Heart left ventricle (tissue), 16 donors: ENCODE results near the gene OR5J2. TPM values are rescaled to one million over a fixed set of nuclear protein-coding genes. Genes with fewer than 3 reads are reported as not detected.

Experiments used
- ATAC-seq, 4 donors: fragments of 200-7000 bp; cut with Tn5 transposase; one replicate each; pipeline ENCODE4 v1.9.1; 2020 to 2022; ENCODE audit warnings: moderate library complexity in 4 of 4, mild to moderate bottlenecking in 3 of 4, moderate number of reproducible peaks in 1 of 4
- DNase-seq, 5 donors: peaks; one replicate each; pipeline ENCODE4 v3.0.0-alpha.2; 2020
- H3K27ac ChIP-seq, 12 donors: fragments of 200-600 bp; sonication (generic) in 4 of 12; one replicate each; pipeline versions ENCODE4 v1.5.0 to v1.8.0; 2016 to 2022; ENCODE audit warnings: mild to moderate bottlenecking in 2 of 12
- H3K27me3 ChIP-seq, 9 donors: fragments of 200-600 bp; sonication (generic) in 2 of 9; one replicate each; pipeline versions ENCODE4 v1.5.1 to v1.8.0; 2016 to 2022; ENCODE audit warnings: mild to moderate bottlenecking in 3 of 9
- H3K36me3 ChIP-seq, 9 donors: fragments of 200-600 bp; sonication (generic) in 2 of 9; one replicate each; pipeline versions ENCODE4 v1.5.0 to v1.8.0; 2018 to 2022; ENCODE audit warnings: mild to moderate bottlenecking in 2 of 9
- H3K4me1 ChIP-seq, 12 donors: fragments of 200-600 bp; sonication (generic) in 4 of 12; one replicate each; pipeline versions ENCODE4 v1.5.0 to v1.8.0; 2016 to 2022; ENCODE audit warnings: mild to moderate bottlenecking in 3 of 12
- H3K4me3 ChIP-seq, 12 donors: fragments of 200-600 bp; sonication (generic) in 4 of 12; one replicate each; pipeline versions ENCODE4 v1.5.0 to v1.8.0; 2017 to 2022; ENCODE audit warnings: mild to moderate bottlenecking in 9 of 12, moderate library complexity in 4 of 12
- H3K9me3 ChIP-seq, 12 donors: fragments of 200-600 bp; sonication (generic) in 4 of 12; one replicate each; pipeline versions ENCODE4 v1.5.0 to v1.8.0; 2016 to 2022; ENCODE audit warnings: mild to moderate bottlenecking in 1 of 12
- POLR2A ChIP-seq, 2 donors: fragments of 450-650 bp; IDR thresholded peaks; one replicate each; pipeline ENCODE4 v1.6.1; 2017; ENCODE audit warnings: antibody characterized with exemption in 2 of 2, mild to moderate bottlenecking in 2 of 2, moderate library complexity in 2 of 2
- WGBS, 4 donors: extraction: QIAGEN DNeasy Blood & Tissue Kit in 2 of 4; methylation state at CpG; one replicate each; pipeline versions ENCODE4 v1.1.5 to v1.1.7; 2013 to 2018; 5-methylcytosine and 5-hydroxymethylcytosine counted together
- intact Hi-C, 10 donors: fragments of 100-400 bp; cut with DNase I; formaldehyde crosslinking; loops; one replicate each; pipeline versions ENCODE4 v1.11.1 to v1.14.2; 2022
- polyA plus RNA-seq, 2 donors: library from polyadenylated mRNA; stranded (reverse); fragments of 200-250 nt; gene quantifications; one replicate each; pipeline ENCODE4 v1.2.3, GENCODE V29; 2013
- total RNA-seq, 9 donors: library from RNA; depleted of rRNA in 2 of 9; stranded (reverse); fragments of >200 nt in 2 of 9; fragmentation: NEBNext Ultra II Directional in 3 of 9; extraction: Animal tissue kit (Norgen Biotek cat#: 25700) in 3 of 9; gene quantifications; one replicate each; pipeline versions ENCODE4 v1.1.0 to v1.2.4, GENCODE V29; 2016 to 2023
- TF ChIP-seq, protein P1 (sequence below), 12 donors: fragments of 200-600 bp; sonication (generic) in 4 of 12; IDR thresholded peaks; one replicate each; pipeline versions ENCODE4 v1.5.0 to v1.8.0; 2018 to 2022; ENCODE audit warnings: antibody characterized with exemption in 12 of 12, mild to moderate bottlenecking in 5 of 12
- donor health status: ischemic (EF 13 %, LVEDD 7.1; RV severe dilation, severe dysfunction).
- donor health status: healthy with polysubstance abuse.
- donor health status: DM: no; HTN: yes; CAD: no.
- donor health status: DM: no; HTN: no; CAD: no.
- donor health status: ischemic (EF 25% LVEDD 6.9; RV normal size, moderate dysfunction).
- donor health status: ischemic (EF 25% LVEDD 5.7; RV mildly dilated, moderate dysfunction).
- donor health status: healthy.
- donor health status: DM: yes; HTN: yes; CAD: no.
- donor health status: ischemic (EF 35%, LVEDD 5.7; RV mildly dilated, moderate dysfunction).
- donor health status: nonischemic (EF 11% LVEDD 7.7; RV severe dilation, severe dysfunction).
- donor health status: DM: yes; HTN: yes; CAD: no.
- donor health status: PGD.
- donor health status: ischemic (EF 29% LVEDD 5.4; RV normal size, mild dysfunction).
- donor health status: nonischemic (EF 23%, LVEDD 6.1; RV moderate dilation, normal function).

OR5J2 gene
- total and polyA plus RNA-seq, 11 donors = not detected

DNA sequence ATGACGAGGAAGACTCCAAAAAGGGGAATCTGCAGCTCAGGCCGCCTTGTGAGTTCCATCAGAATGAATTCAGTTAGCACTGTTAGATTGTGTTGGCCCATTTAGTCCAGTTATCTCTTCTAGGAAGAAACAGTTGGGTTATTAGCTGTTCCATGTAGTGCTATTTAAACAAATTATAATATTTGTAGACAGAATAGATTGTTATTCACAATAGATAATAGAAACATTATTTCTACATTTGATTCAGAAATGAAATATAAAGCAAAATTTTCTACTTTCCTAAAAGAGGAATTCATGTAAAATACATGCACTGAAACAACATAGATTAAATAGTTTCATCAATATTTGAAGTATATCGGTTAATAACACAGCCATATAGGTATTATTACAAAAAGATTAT lies 16.2 kb upstream of the OR5J2 start, which contains the start of gene OR8K5:
Gene OR8K5 (minus strand): TSS at position 101 of the 400 bp plus-strand sequence. CDS start 0 bp downstream, at position 101.
- ATAC-seq (no peak), DNase-seq (no peak)
- Histone ChIP-seq H3K4me1 (no peaks in the 10 kb centered on the region), H3K36me3 (no peaks in the 10 kb centered on the region), H3K27ac (no peak within 1 kb of the TSS), H3K27me3 (no peaks in the 10 kb centered on the region), H3K9me3 (peaks cover 0 to 18% (median 4%) of the 10 kb centered on the region in 12 donors), H3K4me3 (no peak within 1 kb of the TSS)
- 66 to 80% (median 70%) methylated on average over 3 of the region's 3 CpGs for WGBS, 4 donors
- intact Hi-C loops = no loop called here
- TF ChIP-seq POLR2A (IDR thresholded peaks at IDR 0.05) = no peak
- TF ChIP-seq, protein P1, sequence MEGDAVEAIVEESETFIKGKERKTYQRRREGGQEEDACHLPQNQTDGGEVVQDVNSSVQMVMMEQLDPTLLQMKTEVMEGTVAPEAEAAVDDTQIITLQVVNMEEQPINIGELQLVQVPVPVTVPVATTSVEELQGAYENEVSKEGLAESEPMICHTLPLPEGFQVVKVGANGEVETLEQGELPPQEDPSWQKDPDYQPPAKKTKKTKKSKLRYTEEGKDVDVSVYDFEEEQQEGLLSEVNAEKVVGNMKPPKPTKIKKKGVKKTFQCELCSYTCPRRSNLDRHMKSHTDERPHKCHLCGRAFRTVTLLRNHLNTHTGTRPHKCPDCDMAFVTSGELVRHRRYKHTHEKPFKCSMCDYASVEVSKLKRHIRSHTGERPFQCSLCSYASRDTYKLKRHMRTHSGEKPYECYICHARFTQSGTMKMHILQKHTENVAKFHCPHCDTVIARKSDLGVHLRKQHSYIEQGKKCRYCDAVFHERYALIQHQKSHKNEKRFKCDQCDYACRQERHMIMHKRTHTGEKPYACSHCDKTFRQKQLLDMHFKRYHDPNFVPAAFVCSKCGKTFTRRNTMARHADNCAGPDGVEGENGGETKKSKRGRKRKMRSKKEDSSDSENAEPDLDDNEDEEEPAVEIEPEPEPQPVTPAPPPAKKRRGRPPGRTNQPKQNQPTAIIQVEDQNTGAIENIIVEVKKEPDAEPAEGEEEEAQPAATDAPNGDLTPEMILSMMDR (IDR thresholded peaks at IDR 0.05) = no peak

DNA sequence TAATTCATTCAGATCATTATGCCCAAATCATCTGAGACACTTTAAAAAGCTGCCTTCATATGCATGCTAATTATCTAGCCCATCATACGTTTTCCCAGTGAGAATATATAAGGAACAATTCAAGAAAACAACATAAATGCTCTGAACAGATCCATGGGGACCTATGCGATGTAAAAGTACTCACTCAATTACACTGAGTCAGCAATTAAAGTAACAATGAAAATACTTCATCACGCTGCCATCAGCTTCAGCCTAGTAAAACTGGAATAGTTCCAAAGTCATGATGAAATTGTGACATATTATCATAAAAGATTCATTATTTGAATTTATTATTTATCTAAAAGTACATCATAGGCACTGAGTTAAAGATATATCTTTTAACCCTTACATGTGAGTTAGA lies 12.6 kb upstream of the OR5J2 start:
- no peak for DNase-seq
- 35 to 65% (median 54%) methylated on average over 3 of the region's 3 CpGs for WGBS, 4 donors
- TF ChIP-seq POLR2A (IDR thresholded peaks at IDR 0.05) = no peak
- TF ChIP-seq, protein P1 (IDR thresholded peaks at IDR 0.05) = no peak
- ATAC-seq = no peak
- no peaks in the 10 kb centered on the region for H3K4me1 ChIP-seq
- no peaks in the 10 kb centered on the region for H3K36me3 ChIP-seq
- H3K27ac ChIP-seq = no peak overlapping the region
- intact Hi-C loops = no loop called here
- no peaks in the 10 kb centered on the region for H3K9me3 ChIP-seq
- H3K4me3 ChIP-seq = no peak overlapping the region
- no peaks in the 10 kb centered on the region for H3K27me3 ChIP-seq

DNA sequence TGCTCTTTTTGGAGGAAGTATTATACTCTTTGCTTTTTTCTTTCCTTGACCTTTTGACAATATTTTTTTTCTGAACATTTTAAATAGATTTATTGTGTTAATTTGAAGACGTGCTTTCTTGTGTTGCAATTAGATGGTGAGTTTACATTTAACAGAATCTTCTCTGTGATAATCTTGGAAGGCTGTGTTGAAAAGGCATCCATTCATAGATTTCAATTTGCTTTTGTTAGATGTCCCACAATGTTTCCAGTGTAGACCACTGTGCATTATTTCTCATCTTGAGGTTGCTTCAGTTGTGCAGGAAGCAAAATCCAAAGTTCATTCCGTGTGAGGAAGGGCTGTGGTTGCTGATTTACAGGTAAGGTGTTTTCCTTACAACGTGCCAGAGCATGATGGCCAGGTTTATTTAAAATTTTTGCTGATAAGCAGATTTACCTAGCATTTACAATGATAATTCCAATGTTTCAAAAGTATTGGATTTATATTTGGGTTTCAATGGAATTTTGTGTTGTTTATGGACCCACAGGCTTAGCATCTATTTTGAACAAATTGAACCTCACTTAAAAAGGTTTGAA lies 4.1 kb upstream of the OR5J2 start:
- DNase-seq (no peak), ATAC-seq (no peak)
- Histone ChIP-seq H3K36me3 (no peaks in the 10 kb centered on the region), H3K4me3 (no peak overlapping the region), H3K27me3 (no peaks in the 10 kb centered on the region), H3K4me1 (no peaks in the 10 kb centered on the region), H3K27ac (no peak overlapping the region), H3K9me3 (peaks cover 0 to 4% (median 0%) of the 10 kb centered on the region in 12 donors)
- TF ChIP-seq, protein P1 (IDR thresholded peaks at IDR 0.05) = no peak
- TF ChIP-seq POLR2A (IDR thresholded peaks at IDR 0.05) = no peak
- WGBS, 4 donors = 53 to 65% (median 58%) methylated on average over 3 of the region's 3 CpGs
- intact Hi-C loops = no loop called here

DNA sequence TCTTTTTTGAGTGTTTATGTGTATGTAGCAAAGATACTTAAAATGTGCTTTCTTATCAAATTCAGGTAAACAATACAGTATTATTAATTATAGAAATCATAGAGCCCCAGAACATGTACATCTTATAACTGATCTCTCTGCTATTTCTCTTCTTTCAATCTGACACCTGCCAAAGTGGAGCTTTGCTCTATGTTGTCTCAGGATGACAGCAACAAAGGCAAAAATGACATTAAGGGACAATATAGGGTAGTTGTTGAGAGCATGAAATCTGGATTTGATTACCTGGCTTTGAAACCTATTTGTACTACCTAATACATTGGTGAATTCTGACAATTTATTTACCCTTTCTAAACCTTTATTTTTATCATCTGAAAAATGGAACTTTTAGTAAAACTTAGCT lies 7.0 kb downstream of the OR5J2 start:
- Histone ChIP-seq H3K9me3 (peaks cover 0 to 22% (median 11%) of the 10 kb centered on the region in 12 donors), H3K27me3 (no peaks in the 10 kb centered on the region), H3K36me3 (no peaks in the 10 kb centered on the region), H3K4me3 (no peak overlapping the region), H3K4me1 (no peaks in the 10 kb centered on the region), H3K27ac (no peak overlapping the region)
- intact Hi-C loops = no loop called here
- ATAC-seq (no peak), DNase-seq (no peak)
- TF ChIP-seq, protein P1 (IDR thresholded peaks at IDR 0.05) = no peak
- TF ChIP-seq POLR2A (IDR thresholded peaks at IDR 0.05) = no peak
